Skeletal muscle tissue (tissue), 4 donors: Measurements from ENCODE around the gene SLC37A1. TPM values are rescaled to one million over a fixed set of nuclear protein-coding genes. Genes with fewer than 3 reads are reported as not detected.

Experiments used
- H3K27ac ChIP-seq: one replicate; pipeline ENCODE4 v1.7.0; 2013; ENCODE audit warnings: mild to moderate bottlenecking, low read depth, low read length, inconsistent platforms
- H3K27me3 ChIP-seq, 3 donors: one replicate each; pipeline ENCODE4 v1.7.0; 2013; ENCODE audit warnings: low read length in 3 of 3; ENCODE audit not compliant: control insufficient read depth in 3 of 3, insufficient read depth in 3 of 3
- H3K36me3 ChIP-seq, 3 donors: one replicate each; pipeline ENCODE4 v1.7.0; 2013; ENCODE audit warnings: low read length in 3 of 3; ENCODE audit not compliant: control insufficient read depth in 3 of 3, insufficient read depth in 3 of 3
- H3K4me1 ChIP-seq, 3 donors: one replicate each; pipeline ENCODE4 v1.7.0; 2013; ENCODE audit warnings: low read length in 3 of 3, mild to moderate bottlenecking in 3 of 3; ENCODE audit not compliant: control insufficient read depth in 3 of 3, insufficient read depth in 3 of 3
- H3K4me3 ChIP-seq, 3 donors: one replicate each; pipeline ENCODE4 v1.7.0; 2013; ENCODE audit warnings: low read length in 3 of 3
- H3K9ac ChIP-seq, 3 donors: one replicate each; pipeline ENCODE4 v1.7.0; 2013; ENCODE audit warnings: low read length in 3 of 3, mild to moderate bottlenecking in 3 of 3, moderate library complexity in 2 of 3, low read depth in 1 of 3
- H3K9me3 ChIP-seq, 3 donors: one replicate each; pipeline ENCODE4 v1.7.0; 2013; ENCODE audit warnings: low read length in 3 of 3; ENCODE audit not compliant: control insufficient read depth in 3 of 3
- total RNA-seq: library from RNA; depleted of rRNA; stranded (reverse); fragments of >200 nt; gene quantifications from one replicate; pipeline ENCODE4 v1.2.3, GENCODE V29; 2014
- donor health status: Osteomylitis.

Gene SLC37A1
- total RNA-seq, 1 donor from 2014 or later, result 2.1 TPM

GRCh38 chr21:42616446-42616845 lies 102.8 kb downstream of the SLC37A1 start:
- peaks cover 0 to 2% (median 0%) of the 10 kb centered on the region in 3 donors for H3K4me1 ChIP-seq
- no peak overlapping the region for H3K9ac ChIP-seq
- H3K4me3 ChIP-seq, result no peak overlapping the region
- H3K27me3 ChIP-seq, result peaks cover 39 to 52% (median 42%) of the 10 kb centered on the region in 3 donors
- no peak overlapping the region for H3K27ac ChIP-seq
- no peaks in the 10 kb centered on the region for H3K36me3 ChIP-seq
- H3K9me3 ChIP-seq, result peaks cover 0 to 2% (median 0%) of the 10 kb centered on the region in 3 donors

GRCh38 chr21:42616941-42617340 lies 103.3 kb downstream of the SLC37A1 start:
- Histone ChIP-seq H3K36me3 (no peaks in the 10 kb centered on the region), H3K4me1 (peaks cover 0 to 2% (median 0%) of the 10 kb centered on the region in 3 donors), H3K9me3 (peaks cover 0 to 2% (median 0%) of the 10 kb centered on the region in 3 donors), H3K4me3 (no peak overlapping the region), H3K9ac (no peak overlapping the region), H3K27ac (no peak overlapping the region), H3K27me3 (peaks cover 44 to 57% (median 47%) of the 10 kb centered on the region in 3 donors)

- Histone ChIP-seq H3K9me3 (no peaks in the 10 kb centered on the region), H3K4me3 (no peak overlapping the region), H3K27me3 (peaks cover 48 to 59% (median 51%) of the 10 kb centered on the region in 3 donors), H3K4me1 (peaks cover 0 to 2% (median 0%) of the 10 kb centered on the region in 3 donors), H3K9ac (no peak overlapping the region), H3K36me3 (no peaks in the 10 kb centered on the region), H3K27ac (no peak overlapping the region)
Observed at GRCh38 chr21:42617486-42617885, 103.8 kb downstream of the SLC37A1 start.

- no peak overlapping the region for H3K27ac ChIP-seq
- no peaks in the 10 kb centered on the region for H3K9me3 ChIP-seq
- H3K27me3 ChIP-seq, result peaks cover 48 to 67% (median 54%) of the 10 kb centered on the region in 3 donors
- H3K9ac ChIP-seq, result no peak overlapping the region
- H3K36me3 ChIP-seq, result no peaks in the 10 kb centered on the region
- H3K4me3 ChIP-seq, result no peak overlapping the region
- peaks cover 0 to 2% (median 0%) of the 10 kb centered on the region in 3 donors for H3K4me1 ChIP-seq
Observed at GRCh38 chr21:42618707-42619102, 105.1 kb downstream of the SLC37A1 start.

- H3K27me3 ChIP-seq, result peaks cover 48 to 72% (median 55%) of the 10 kb centered on the region in 3 donors
- peaks cover 0 to 2% (median 0%) of the 10 kb centered on the region in 3 donors for H3K4me1 ChIP-seq
- no peak overlapping the region for H3K9ac ChIP-seq
- no peaks in the 10 kb centered on the region for H3K9me3 ChIP-seq
- H3K36me3 ChIP-seq, result no peaks in the 10 kb centered on the region
- no peak overlapping the region for H3K4me3 ChIP-seq
- H3K27ac ChIP-seq, result no peak overlapping the region
Observed at GRCh38 chr21:42619166-42619565, 105.5 kb downstream of the SLC37A1 start.

GRCh38 chr21:42619841-42620240 lies 106.2 kb downstream of the SLC37A1 start:
- no peaks in the 10 kb centered on the region for H3K36me3 ChIP-seq
- no peaks in the 10 kb centered on the region for H3K9me3 ChIP-seq
- no peak overlapping the region for H3K4me3 ChIP-seq
- no peak overlapping the region for H3K9ac ChIP-seq
- H3K27ac ChIP-seq, result no peak overlapping the region
- H3K27me3 ChIP-seq, result peaks cover 48 to 73% (median 56%) of the 10 kb centered on the region in 3 donors
- H3K4me1 ChIP-seq, result peaks cover 0 to 2% (median 0%) of the 10 kb centered on the region in 3 donors

GRCh38 chr21:42621166-42621818 lies 107.6 kb downstream of the SLC37A1 start:
- Histone ChIP-seq H3K4me3 (no peak overlapping the region), H3K9ac (no peak overlapping the region), H3K27ac (no peak overlapping the region), H3K4me1 (no peaks in the 10 kb centered on the region), H3K27me3 (peaks cover 50 to 74% (median 62%) of the 10 kb centered on the region in 3 donors), H3K36me3 (no peaks in the 10 kb centered on the region), H3K9me3 (no peaks in the 10 kb centered on the region)

- peaks cover 45 to 74% (median 60%) of the 10 kb centered on the region in 3 donors for H3K27me3 ChIP-seq
- H3K9me3 ChIP-seq, result no peaks in the 10 kb centered on the region
- H3K4me3 ChIP-seq, result no peak overlapping the region
- no peaks in the 10 kb centered on the region for H3K4me1 ChIP-seq
- no peak overlapping the region for H3K9ac ChIP-seq
- H3K36me3 ChIP-seq, result no peaks in the 10 kb centered on the region
- no peak overlapping the region for H3K27ac ChIP-seq
Observed at GRCh38 chr21:42621819-42622177, 108.1 kb downstream of the SLC37A1 start.

GRCh38 chr21:42622284-42622683 lies 108.6 kb downstream of the SLC37A1 start:
- no peak overlapping the region for H3K27ac ChIP-seq
- no peaks in the 10 kb centered on the region for H3K4me1 ChIP-seq
- no peaks in the 10 kb centered on the region for H3K9me3 ChIP-seq
- H3K27me3 ChIP-seq, result peaks cover 41 to 72% (median 59%) of the 10 kb centered on the region in 3 donors
- H3K36me3 ChIP-seq, result no peaks in the 10 kb centered on the region
- H3K9ac ChIP-seq, result no peak overlapping the region
- no peak overlapping the region for H3K4me3 ChIP-seq

- Histone ChIP-seq H3K36me3 (no peaks in the 10 kb centered on the region), H3K27ac (no peak overlapping the region), H3K4me1 (no peaks in the 10 kb centered on the region), H3K9me3 (no peaks in the 10 kb centered on the region), H3K4me3 (no peak overlapping the region), H3K27me3 (peaks cover 37 to 58% (median 55%) of the 10 kb centered on the region in 3 donors), H3K9ac (no peak overlapping the region)
Observed at GRCh38 chr21:42623694-42624093, 110.0 kb downstream of the SLC37A1 start.
